Mononuclear cell (primary cell): ENCODE results near the gene DUT. TPM values are rescaled to one million over a fixed set of nuclear protein-coding genes. Genes with fewer than 3 reads are reported as not detected.

Experiments used
- H3K27me3 ChIP-seq: 2 replicates; pipeline ENCODE4 v1.6.0; 2011; ENCODE audit warnings: low read length, control low read depth; ENCODE audit not compliant: insufficient read depth
- H3K4me1 ChIP-seq: 2 replicates; pipeline ENCODE4 v1.5.1; 2011; ENCODE audit warnings: mild to moderate bottlenecking, low read length, control low read depth; ENCODE audit not compliant: insufficient read depth
- H3K4me3 ChIP-seq: 2 replicates; pipeline ENCODE4 v1.5.1; 2011; ENCODE audit warnings: mild to moderate bottlenecking, low read length, moderate library complexity
- H3K9me3 ChIP-seq: 2 replicates; pipeline ENCODE4 v1.5.1; 2011; ENCODE audit warnings: low read depth, mild to moderate bottlenecking, control low read depth, low read length
- total RNA-seq: library from RNA; depleted of rRNA; stranded (reverse); fragments of >200 nt; gene quantifications from one replicate; pipeline ENCODE4 v1.2.3, GENCODE V29; 2012

DUT gene
- 19.8 TPM for total RNA-seq

GRCh38 chr15:48330855-48331795 is at the start of gene DUT:
TSS of gene DUT (plus strand) at chr15:48331429. CDS start at chr15:48331516, 87 bp downstream.
- Histone ChIP-seq H3K4me1 (peaks cover 17% of the 10 kb centered on the region), H3K9me3 (no peaks in the 10 kb centered on the region), H3K27me3 (no peaks in the 10 kb centered on the region), H3K4me3 (peak within 1 kb of the TSS; percentile 84)

GRCh38 chr15:48281674-48282073 is 49.6 kb upstream of the DUT start:
- Histone ChIP-seq H3K27me3 (no peaks in the 10 kb centered on the region), H3K4me1 (no peaks in the 10 kb centered on the region), H3K9me3 (no peaks in the 10 kb centered on the region), H3K4me3 (no peak overlapping the region)

GRCh38 chr15:48282216-48282615 is 49.0 kb upstream of the DUT start:
- H3K4me3 ChIP-seq: no peak overlapping the region
- H3K27me3 ChIP-seq: no peaks in the 10 kb centered on the region
- no peaks in the 10 kb centered on the region for H3K9me3 ChIP-seq
- H3K4me1 ChIP-seq: no peaks in the 10 kb centered on the region

GRCh38 chr15:48283396-48284145 is 47.7 kb upstream of the DUT start:
- Histone ChIP-seq H3K4me3 (no peak overlapping the region), H3K27me3 (no peaks in the 10 kb centered on the region), H3K4me1 (no peaks in the 10 kb centered on the region), H3K9me3 (no peaks in the 10 kb centered on the region)

GRCh38 chr15:48285329-48286214 is 45.7 kb upstream of the DUT start:
- Histone ChIP-seq H3K9me3 (no peaks in the 10 kb centered on the region), H3K27me3 (no peaks in the 10 kb centered on the region), H3K4me1 (no peaks in the 10 kb centered on the region), H3K4me3 (no peak overlapping the region)

GRCh38 chr15:48289628-48290027 is 41.6 kb upstream of the DUT start:
- Histone ChIP-seq H3K4me1 (no peaks in the 10 kb centered on the region), H3K4me3 (no peak overlapping the region), H3K9me3 (no peaks in the 10 kb centered on the region), H3K27me3 (no peaks in the 10 kb centered on the region)

- Histone ChIP-seq H3K4me1 (no peaks in the 10 kb centered on the region), H3K9me3 (no peaks in the 10 kb centered on the region), H3K27me3 (no peaks in the 10 kb centered on the region), H3K4me3 (no peak overlapping the region)
These were observed 38.8 kb upstream of the DUT start for GRCh38 chr15:48292458-48292857.

- no peaks in the 10 kb centered on the region for H3K9me3 ChIP-seq
- no peak overlapping the region for H3K4me3 ChIP-seq
- no peaks in the 10 kb centered on the region for H3K27me3 ChIP-seq
- no peaks in the 10 kb centered on the region for H3K4me1 ChIP-seq
These were observed 33.6 kb upstream of the DUT start for GRCh38 chr15:48297668-48298067.

GRCh38 chr15:48298914-48299313 is 32.3 kb upstream of the DUT start:
- Histone ChIP-seq H3K4me3 (no peak overlapping the region), H3K27me3 (no peaks in the 10 kb centered on the region), H3K9me3 (no peaks in the 10 kb centered on the region), H3K4me1 (no peaks in the 10 kb centered on the region)

GRCh38 chr15:48300038-48300437 is 31.2 kb upstream of the DUT start:
- no peaks in the 10 kb centered on the region for H3K9me3 ChIP-seq
- no peak overlapping the region for H3K4me3 ChIP-seq
- no peaks in the 10 kb centered on the region for H3K27me3 ChIP-seq
- H3K4me1 ChIP-seq: no peaks in the 10 kb centered on the region

- H3K27me3 ChIP-seq: no peaks in the 10 kb centered on the region
- no peaks in the 10 kb centered on the region for H3K4me1 ChIP-seq
- no peaks in the 10 kb centered on the region for H3K9me3 ChIP-seq
- H3K4me3 ChIP-seq: no peak overlapping the region
These were observed 26.8 kb upstream of the DUT start for GRCh38 chr15:48304398-48304797.

- no peak overlapping the region for H3K4me3 ChIP-seq
- H3K4me1 ChIP-seq: no peaks in the 10 kb centered on the region
- no peaks in the 10 kb centered on the region for H3K27me3 ChIP-seq
- no peaks in the 10 kb centered on the region for H3K9me3 ChIP-seq
These were observed 24.6 kb upstream of the DUT start for GRCh38 chr15:48306639-48307038.

GRCh38 chr15:48307586-48307985 is 23.6 kb upstream of the DUT start:
- Histone ChIP-seq H3K9me3 (no peaks in the 10 kb centered on the region), H3K4me1 (no peaks in the 10 kb centered on the region), H3K4me3 (no peak overlapping the region), H3K27me3 (no peaks in the 10 kb centered on the region)

- no peaks in the 10 kb centered on the region for H3K4me1 ChIP-seq
- no peaks in the 10 kb centered on the region for H3K9me3 ChIP-seq
- no peak overlapping the region for H3K4me3 ChIP-seq
- no peaks in the 10 kb centered on the region for H3K27me3 ChIP-seq
These were observed 21.5 kb upstream of the DUT start for GRCh38 chr15:48309740-48310139.

- no peaks in the 10 kb centered on the region for H3K9me3 ChIP-seq
- no peaks in the 10 kb centered on the region for H3K27me3 ChIP-seq
- H3K4me1 ChIP-seq: no peaks in the 10 kb centered on the region
- no peak overlapping the region for H3K4me3 ChIP-seq
These were observed 18.0 kb upstream of the DUT start for GRCh38 chr15:48313216-48313615.
